AG04450 (cell line): ENCODE measurements around the gene SLC13A5. TPM values are rescaled to one million over a fixed set of nuclear protein-coding genes. Genes with fewer than 3 reads are reported as not detected.
"Not testable (repeated sequence)": the region's sequence is repeated elsewhere in the genome, so short reads cannot be mapped to it uniquely, and the experiment has no call there.

Experiments used
- CTCF ChIA-PET: fragments of 300-600, 350-600 bp; formaldehyde crosslinking; extraction: SDS; loops from one replicate; lab custom pipeline; 2022; ENCODE audit warnings: antibody characterized with exemption, inconsistent platforms; lab: Charles Lee
- POLR2A ChIA-PET: fragments of 350-600 bp; formaldehyde crosslinking; extraction: SDS; loops from one replicate; lab custom pipeline; 2021; ENCODE audit warnings: antibody characterized with exemption, inconsistent platforms; lab: Yijun Ruan, JAX
- DNase-seq: peaks from one replicate; pipeline ENCODE4 v3.0.0-alpha.2; 2011; ENCODE audit warnings: low read depth, low spot score
- H3K27ac ChIP-seq: one replicate; pipeline ENCODE4 v1.5.1; 2012; ENCODE audit warnings: low read depth, low read length, control low read depth
- H3K27me3 ChIP-seq: one replicate; pipeline ENCODE4 v1.6.0; 2012; ENCODE audit warnings: low read length; ENCODE audit not compliant: control insufficient read depth, insufficient read depth
- H3K4me3 ChIP-seq: 2 replicates; pipeline ENCODE4 v1.5.1; 2011; ENCODE audit warnings: mild to moderate bottlenecking, low read depth, low read length, control low read depth
- H3K9me3 ChIP-seq: 2 replicates; pipeline ENCODE4 v1.5.1; 2012; ENCODE audit warnings: low read length; ENCODE audit not compliant: control insufficient read depth, insufficient read depth
- polyA plus RNA-seq: library from polyadenylated mRNA; depleted of rRNA; stranded (reverse); fragments of >200 nt; gene quantifications from 2 replicates; pipeline ENCODE4 v1.2.3, GENCODE V29; 2011
- TF ChIP-seq, protein P1 (sequence below): IDR thresholded peaks from 2 replicates; pipeline ENCODE4 v1.5.1; 2011; ENCODE audit warnings: low read depth, low read length, control low read depth, inconsistent platforms

The SLC13A5 gene
- polyA plus RNA-seq, 1 experiment, result not detected

- H3K27me3 ChIP-seq, result peaks cover 24% of the 10 kb centered on the region
- no peak for DNase-seq
- ChIA-PET POLR2A (no interaction called here), CTCF (interaction anchor here (0.5 to 2.2 kb wide), 3 partner anchors 182 to 1069 kb away, joined by 3 to 7 read pairs (median 3); no protein-coding TSS in a partner anchor)
- H3K9me3 ChIP-seq, result no peaks in the 10 kb centered on the region
- no peak overlapping the region for H3K4me3 ChIP-seq
- no peak overlapping the region for H3K27ac ChIP-seq
- TF ChIP-seq, protein P1, sequence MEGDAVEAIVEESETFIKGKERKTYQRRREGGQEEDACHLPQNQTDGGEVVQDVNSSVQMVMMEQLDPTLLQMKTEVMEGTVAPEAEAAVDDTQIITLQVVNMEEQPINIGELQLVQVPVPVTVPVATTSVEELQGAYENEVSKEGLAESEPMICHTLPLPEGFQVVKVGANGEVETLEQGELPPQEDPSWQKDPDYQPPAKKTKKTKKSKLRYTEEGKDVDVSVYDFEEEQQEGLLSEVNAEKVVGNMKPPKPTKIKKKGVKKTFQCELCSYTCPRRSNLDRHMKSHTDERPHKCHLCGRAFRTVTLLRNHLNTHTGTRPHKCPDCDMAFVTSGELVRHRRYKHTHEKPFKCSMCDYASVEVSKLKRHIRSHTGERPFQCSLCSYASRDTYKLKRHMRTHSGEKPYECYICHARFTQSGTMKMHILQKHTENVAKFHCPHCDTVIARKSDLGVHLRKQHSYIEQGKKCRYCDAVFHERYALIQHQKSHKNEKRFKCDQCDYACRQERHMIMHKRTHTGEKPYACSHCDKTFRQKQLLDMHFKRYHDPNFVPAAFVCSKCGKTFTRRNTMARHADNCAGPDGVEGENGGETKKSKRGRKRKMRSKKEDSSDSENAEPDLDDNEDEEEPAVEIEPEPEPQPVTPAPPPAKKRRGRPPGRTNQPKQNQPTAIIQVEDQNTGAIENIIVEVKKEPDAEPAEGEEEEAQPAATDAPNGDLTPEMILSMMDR, result no peak
Measured at GRCh38 chr17:6661464-6661848, 51.7 kb downstream of the SLC13A5 start.

GRCh38 chr17:6660805-6661463, 52.2 kb downstream of the SLC13A5 start:
- POLR2A ChIA-PET, result no interaction called here

GRCh38 chr17:6660101-6660500, 53.1 kb downstream of the SLC13A5 start:
- TF ChIP-seq, protein P1, result no peak
- CTCF ChIA-PET, result interaction anchor here (1.2 kb wide), 1 partner anchor 251 kb away, joined by 3 read pairs; no protein-coding TSS in a partner anchor

More at GRCh38 chr17:6660805-6661463, 52.2 kb downstream of the SLC13A5 start:
- TF ChIP-seq, protein P1, result no peak
- Histone ChIP-seq H3K27ac (no peak overlapping the region), H3K27me3 (peaks cover 24% of the 10 kb centered on the region), H3K9me3 (no peaks in the 10 kb centered on the region), H3K4me3 (no peak overlapping the region)
- DNase-seq, result no peak
- CTCF ChIA-PET, result interaction anchor here (1.2 to 2.2 kb wide), 2 partner anchors 182 to 250 kb away, joined by 3 to 7 read pairs; no protein-coding TSS in a partner anchor

GRCh38 chr17:6658411-6658810, 54.8 kb downstream of the SLC13A5 start:
- H3K27me3 ChIP-seq, result peaks cover 41% of the 10 kb centered on the region
- H3K9me3 ChIP-seq, H3K27ac ChIP-seq, POLR2A ChIA-PET, H3K4me3 ChIP-seq, DNase-seq, CTCF ChIA-PET: not testable (repeated sequence)

More at GRCh38 chr17:6660101-6660500, 53.1 kb downstream of the SLC13A5 start:
- DNase-seq, result no peak
- Histone ChIP-seq H3K9me3 (peaks cover under 1% of the 10 kb centered on the region; the same call in 1 of the 2 replicates), H3K4me3 (no peak overlapping the region), H3K27me3 (peaks cover 29% of the 10 kb centered on the region), H3K27ac (no peak overlapping the region)
- POLR2A ChIA-PET, result no interaction called here

DNA sequence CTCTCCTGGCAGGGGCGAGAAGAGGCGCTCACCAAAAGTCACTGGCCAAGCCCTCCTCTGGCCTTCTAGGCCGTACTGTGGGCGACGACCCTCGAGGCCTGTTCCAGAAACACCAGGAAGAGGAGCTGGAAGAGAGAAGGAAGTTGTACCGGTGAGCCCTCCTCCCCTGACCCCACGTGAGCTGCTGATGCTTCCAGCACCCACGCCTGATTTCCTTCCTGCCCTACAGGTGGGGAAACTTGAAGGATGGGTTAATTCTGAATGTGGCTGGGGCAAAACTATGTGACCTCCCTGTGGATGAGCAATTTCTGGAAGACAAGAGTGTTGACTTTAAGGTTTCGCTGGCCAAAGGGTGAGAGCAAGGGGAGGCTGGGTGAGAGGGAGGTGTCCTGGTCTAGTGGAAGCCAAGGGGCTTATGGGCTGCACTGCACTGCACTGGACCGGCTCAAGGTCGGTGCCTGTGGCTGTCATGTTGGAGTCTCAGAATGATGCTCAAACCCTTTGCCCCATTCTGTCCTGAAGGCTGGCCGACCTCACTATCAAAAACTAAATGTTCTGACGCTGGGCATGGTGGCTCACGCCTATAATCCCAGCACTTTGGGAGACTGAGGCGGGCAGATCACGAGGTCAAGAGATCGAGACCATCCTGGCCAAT, 55.4 kb downstream of the SLC13A5 start:
- H3K9me3 ChIP-seq, result peaks cover 8% of the 10 kb centered on the region
- H3K4me3 ChIP-seq, result no peak overlapping the region
- H3K27ac ChIP-seq, result no peak overlapping the region
- TF ChIP-seq, protein P1, result no peak
- DNase-seq, result no peak
- H3K27me3 ChIP-seq, result peaks cover 41% of the 10 kb centered on the region
- ChIA-PET CTCF (interaction anchor here (0.8 to 1.2 kb wide), 2 partner anchors 9 to 186 kb away, joined by 3 read pairs; no protein-coding TSS in a partner anchor), POLR2A (interaction anchor here (0.5 kb wide), 1 partner anchor 246 kb away, joined by 3 read pairs; no protein-coding TSS in a partner anchor)

DNA sequence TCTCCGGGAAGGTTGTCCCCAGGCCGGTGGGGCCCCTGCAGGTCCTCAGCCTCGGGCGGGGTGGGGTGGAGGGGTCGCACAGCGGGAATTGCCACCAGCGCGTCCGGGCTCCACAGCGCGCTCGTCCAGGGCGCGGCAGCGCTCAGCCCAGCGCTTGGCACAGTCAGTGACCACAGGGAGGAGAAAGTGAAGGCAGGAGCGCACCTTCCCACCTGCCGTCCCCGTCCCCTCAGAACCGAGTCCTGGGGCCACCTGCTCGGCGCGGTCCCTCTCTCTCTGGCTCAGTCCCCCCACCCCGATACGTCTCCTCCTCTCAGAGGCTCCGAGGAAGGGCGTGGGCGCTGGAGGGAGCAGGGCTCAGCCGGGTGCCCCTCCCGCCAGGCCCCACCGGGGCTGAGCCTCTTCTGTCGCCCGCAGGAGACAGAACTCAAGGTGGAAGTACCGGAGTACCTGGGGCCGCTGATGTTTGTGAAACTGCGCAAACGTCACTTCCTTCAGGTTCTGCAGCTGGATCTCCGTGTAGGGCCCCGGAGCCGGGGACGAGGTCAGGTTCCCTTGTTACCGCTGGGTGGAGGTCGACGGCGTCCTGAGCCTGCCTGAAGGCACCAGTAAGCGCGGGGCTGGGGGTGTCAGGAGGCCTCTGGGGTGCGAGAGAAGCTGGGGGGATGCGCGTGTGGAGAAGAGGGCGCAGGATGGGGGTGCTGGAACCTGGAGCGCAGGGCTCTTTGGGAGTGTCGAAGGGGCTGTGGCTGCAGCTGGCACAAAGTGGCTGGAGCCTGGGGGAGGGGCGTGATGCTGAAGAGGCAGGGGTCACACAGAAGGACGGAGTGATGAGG, 56.2 kb downstream of the SLC13A5 start:
- H3K4me3 ChIP-seq, H3K27ac ChIP-seq, DNase-seq: not testable (repeated sequence)
- POLR2A ChIA-PET, result interaction anchor here (0.5 kb wide), 1 partner anchor 247 kb away, joined by 3 read pairs; no protein-coding TSS in a partner anchor
- CTCF ChIA-PET, result interaction anchor here (0.8 to 1.2 kb wide), 2 partner anchors 10 to 186 kb away, joined by 3 read pairs; no protein-coding TSS in a partner anchor
- peaks cover 12% of the 10 kb centered on the region for H3K9me3 ChIP-seq
- H3K27me3 ChIP-seq, result peaks cover 41% of the 10 kb centered on the region

DNA sequence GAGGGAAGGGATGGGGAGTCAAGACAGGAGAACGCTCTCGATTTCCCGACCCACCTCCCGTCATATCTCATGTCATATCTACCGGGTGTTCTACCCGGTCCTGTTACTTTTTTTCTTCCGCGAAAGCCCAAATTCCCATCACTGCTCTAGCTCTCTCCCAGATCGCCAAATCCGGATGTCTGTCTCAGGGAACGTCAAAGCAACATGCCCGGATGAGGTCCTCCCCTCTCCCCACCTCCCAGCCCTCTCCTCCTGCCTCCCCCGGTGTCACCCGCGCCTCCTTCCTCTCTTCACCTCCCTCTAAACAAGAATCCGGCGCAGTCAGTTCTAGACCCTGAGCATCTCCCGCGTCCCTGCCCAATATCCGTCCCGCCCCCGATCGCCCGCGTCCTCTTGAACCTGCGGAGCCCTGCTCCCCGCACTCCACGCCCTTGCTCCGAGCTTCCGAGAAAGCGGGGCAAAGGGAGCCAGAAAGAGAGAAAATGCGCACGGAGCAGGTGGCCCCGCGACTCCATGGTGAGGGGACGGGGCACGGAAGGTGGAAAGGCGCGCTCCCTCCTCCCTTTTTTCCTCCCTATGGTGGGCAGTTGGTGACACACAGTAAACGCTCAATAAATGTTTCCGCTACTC, 57.3 kb downstream of the SLC13A5 start:
- H3K27ac ChIP-seq, CTCF ChIA-PET, DNase-seq, POLR2A ChIA-PET, H3K4me3 ChIP-seq: not testable (repeated sequence)
- Histone ChIP-seq H3K9me3 (peaks cover 17% of the 10 kb centered on the region), H3K27me3 (peaks cover 38% of the 10 kb centered on the region)
